CD4-positive, alpha-beta T cell treated with Interleukin-6 at 100 ng/mL for 8 hours (primary cell): ENCODE data around the gene TAF3.
"Not testable (repeated sequence)": the region's sequence is repeated elsewhere in the genome, so short reads cannot be mapped to it uniquely, and the experiment has no call there.

Experiments used
- DNase-seq: peaks from one replicate; pipeline ENCODE4 v3.0.0-alpha.2; 2020; ENCODE audit warnings: mixed read lengths, low spot score

TAF3 gene

GRCh38 chr10:7811000-7811399 is 7.3 kb upstream of the TAF3 start:
- DNase-seq = no peak

GRCh38 chr10:7811743-7812142 is 6.6 kb upstream of the TAF3 start:
- not testable (repeated sequence) for DNase-seq

- no peak for DNase-seq
Measured at GRCh38 chr10:7813481-7813880, 4.8 kb upstream of the TAF3 start.

GRCh38 chr10:7817576-7817975 is 729 bp upstream of the TAF3 start:
- no peak for DNase-seq

- no peak for DNase-seq
Measured at GRCh38 chr10:7817984-7818294, 366 bp upstream of the TAF3 start.

GRCh38 chr10:7819121-7819460 is 786 bp downstream of the TAF3 start:
- no peak for DNase-seq

- DNase-seq = no peak
Measured at GRCh38 chr10:7824251-7824650, 5.9 kb downstream of the TAF3 start.

- no peak for DNase-seq
Measured at GRCh38 chr10:7826971-7827370, 8.7 kb downstream of the TAF3 start.

GRCh38 chr10:7829289-7829834 is 11.1 kb downstream of the TAF3 start:
- no peak for DNase-seq

- DNase-seq = no peak
Measured at GRCh38 chr10:7832060-7832459, 13.8 kb downstream of the TAF3 start.

- no peak for DNase-seq
Measured at GRCh38 chr10:7833210-7833609, 14.9 kb downstream of the TAF3 start.

- DNase-seq = no peak
Measured at GRCh38 chr10:7834262-7834661, 16.0 kb downstream of the TAF3 start.

GRCh38 chr10:7836571-7836970 is 18.3 kb downstream of the TAF3 start:
- no peak for DNase-seq

GRCh38 chr10:7846591-7846990 is 28.3 kb downstream of the TAF3 start:
- DNase-seq = no peak

GRCh38 chr10:7853226-7853842 is 35.0 kb downstream of the TAF3 start:
- no peak for DNase-seq

GRCh38 chr10:7853890-7854289 is 35.6 kb downstream of the TAF3 start:
- DNase-seq = no peak

- DNase-seq = no peak
Measured at GRCh38 chr10:7855205-7855604, 36.9 kb downstream of the TAF3 start.

- no peak for DNase-seq
Measured at GRCh38 chr10:7856678-7857077, 38.4 kb downstream of the TAF3 start.

GRCh38 chr10:7857262-7857661 is 39.0 kb downstream of the TAF3 start:
- no peak for DNase-seq

- no peak for DNase-seq
Measured at GRCh38 chr10:7861509-7862120, 43.3 kb downstream of the TAF3 start.

- DNase-seq = no peak
Measured at GRCh38 chr10:7862121-7862514, 43.8 kb downstream of the TAF3 start.

GRCh38 chr10:7866176-7866575 is 47.9 kb downstream of the TAF3 start:
- DNase-seq = no peak

- DNase-seq = peak; percentile 6
Measured at GRCh38 chr10:7872041-7872442, 53.7 kb downstream of the TAF3 start.

GRCh38 chr10:7874864-7875263 is 56.6 kb downstream of the TAF3 start:
- no peak for DNase-seq
